Endothelial cell of umbilical vein (primary cell): ENCODE measurements around the gene PRR5L.

Experiments
- POLR2A ChIP-seq: IDR thresholded peaks from 2 replicates; pipeline ENCODE4 v1.6.1; 2012; ENCODE audit warnings: low read depth, mild to moderate bottlenecking, control low read depth, low read length
- POLR2AphosphoS5 ChIP-seq: IDR thresholded peaks from 2 replicates; pipeline ENCODE4 v1.6.1; 2012; ENCODE audit warnings: low read depth, mild to moderate bottlenecking, control low read depth, low read length, moderate library complexity; ENCODE audit not compliant: insufficient read depth
- TF ChIP-seq, protein P1 (sequence below), 2 donors: IDR thresholded peaks; 1 replicate in 1 of 2; 2 replicates in 1 of 2; pipeline ENCODE4 v1.5.1; 2011; ENCODE audit warnings: low read length in 2 of 2, mild to moderate bottlenecking in 2 of 2, moderate library complexity in 2 of 2, control low read depth in 1 of 2, inconsistent platforms in 1 of 2, low read depth in 1 of 2; ENCODE audit not compliant: insufficient read depth in 1 of 2; ENCODE audit errors: extremely low read depth in 1 of 2

DNA sequence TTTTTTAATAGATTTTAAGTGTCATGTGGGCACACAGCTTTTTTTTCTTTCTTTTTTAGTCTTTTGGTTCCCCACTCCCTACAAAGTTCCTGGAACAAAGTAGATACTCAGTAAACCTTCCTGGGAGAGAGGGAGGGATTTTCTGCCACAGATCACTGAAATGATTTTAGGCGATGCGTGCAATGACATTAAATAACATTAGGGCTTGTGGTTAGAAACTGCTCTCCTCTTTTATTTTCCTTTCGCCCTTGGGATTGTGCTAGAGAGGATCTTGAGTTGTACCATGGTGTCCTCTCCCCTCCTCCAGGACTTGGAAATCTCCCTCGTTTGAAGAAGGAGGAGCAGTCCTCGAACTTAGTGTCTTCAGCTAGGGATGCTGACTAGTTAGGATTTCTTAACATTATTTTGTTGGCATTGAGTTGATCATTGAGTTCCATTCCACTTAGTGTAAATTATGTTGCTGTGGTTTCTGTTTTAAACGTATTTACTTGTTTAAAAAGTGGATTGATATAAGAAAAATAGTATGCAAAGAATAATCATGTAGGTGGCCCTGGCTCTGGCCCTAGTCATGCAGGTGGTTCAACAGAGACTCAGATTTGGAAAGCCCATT is 125.6 kb downstream of the PRR5L start:
- TF ChIP-seq POLR2A (no peak), POLR2AphosphoS5 (no peak)
- TF ChIP-seq, protein P1, sequence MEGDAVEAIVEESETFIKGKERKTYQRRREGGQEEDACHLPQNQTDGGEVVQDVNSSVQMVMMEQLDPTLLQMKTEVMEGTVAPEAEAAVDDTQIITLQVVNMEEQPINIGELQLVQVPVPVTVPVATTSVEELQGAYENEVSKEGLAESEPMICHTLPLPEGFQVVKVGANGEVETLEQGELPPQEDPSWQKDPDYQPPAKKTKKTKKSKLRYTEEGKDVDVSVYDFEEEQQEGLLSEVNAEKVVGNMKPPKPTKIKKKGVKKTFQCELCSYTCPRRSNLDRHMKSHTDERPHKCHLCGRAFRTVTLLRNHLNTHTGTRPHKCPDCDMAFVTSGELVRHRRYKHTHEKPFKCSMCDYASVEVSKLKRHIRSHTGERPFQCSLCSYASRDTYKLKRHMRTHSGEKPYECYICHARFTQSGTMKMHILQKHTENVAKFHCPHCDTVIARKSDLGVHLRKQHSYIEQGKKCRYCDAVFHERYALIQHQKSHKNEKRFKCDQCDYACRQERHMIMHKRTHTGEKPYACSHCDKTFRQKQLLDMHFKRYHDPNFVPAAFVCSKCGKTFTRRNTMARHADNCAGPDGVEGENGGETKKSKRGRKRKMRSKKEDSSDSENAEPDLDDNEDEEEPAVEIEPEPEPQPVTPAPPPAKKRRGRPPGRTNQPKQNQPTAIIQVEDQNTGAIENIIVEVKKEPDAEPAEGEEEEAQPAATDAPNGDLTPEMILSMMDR (IDR thresholded peaks at IDR 0.05; ENCODE audit: extremely low read depth in 1 of 2, insufficient read depth in 1 of 2, low read depth in 1 of 2, low read length in 2 of 2): no peak
